Measurements from ENCODE around the gene ANKRD2. TPM values are rescaled to one million over a fixed set of nuclear protein-coding genes. Genes with fewer than 3 reads are reported as not detected.

Gene ANKRD2
- total RNA-seq, 2 experiments from 2014 or later = not detected

GRCh38 chr10:97549587-97550322 lies 22.8 kb upstream of the ANKRD2 start:
- Mint-ChIP-seq H3K4me3 (no peak overlapping the region), H3K9me3 (no peaks in the 10 kb centered on the region), H3K27ac (no peak overlapping the region), H3K27me3 (no peaks in the 10 kb centered on the region), H3K36me3 (ENCODE audit: low read depth) (no peaks in the 10 kb centered on the region), H3K4me1 (ENCODE audit: low read depth) (no peaks in the 10 kb centered on the region)
- Histone ChIP-seq H3K9me3 (ENCODE audit: control insufficient read depth in 1 of 2, insufficient read depth in 1 of 2, low read length in 2 of 2) (no peaks in the 10 kb centered on the region), H3K27ac (ENCODE audit: low read depth in 1 of 2, low read length in 2 of 2) (no peak overlapping the region), H3K4me1 (ENCODE audit: insufficient read depth, low read length) (peaks cover 4% of the 10 kb centered on the region), H3K36me3 (ENCODE audit: insufficient read depth, low read length) (no peaks in the 10 kb centered on the region), H3K27me3 (ENCODE audit: control insufficient read depth in 1 of 2, insufficient read depth in 2 of 2, low read length in 2 of 2) (no peaks in the 10 kb centered on the region), H3K4me3 (ENCODE audit: low read length) (no peak overlapping the region)
- ATAC-seq (ENCODE audit: poor library complexity) = no peak
- intact Hi-C loops (cut with DNase I, micrococcal nuclease) = no loop called here
- no peak for DNase-seq
- ChIA-PET CTCF (no interaction called here), POLR2A (no interaction called here)
- TF ChIP-seq, protein P1, sequence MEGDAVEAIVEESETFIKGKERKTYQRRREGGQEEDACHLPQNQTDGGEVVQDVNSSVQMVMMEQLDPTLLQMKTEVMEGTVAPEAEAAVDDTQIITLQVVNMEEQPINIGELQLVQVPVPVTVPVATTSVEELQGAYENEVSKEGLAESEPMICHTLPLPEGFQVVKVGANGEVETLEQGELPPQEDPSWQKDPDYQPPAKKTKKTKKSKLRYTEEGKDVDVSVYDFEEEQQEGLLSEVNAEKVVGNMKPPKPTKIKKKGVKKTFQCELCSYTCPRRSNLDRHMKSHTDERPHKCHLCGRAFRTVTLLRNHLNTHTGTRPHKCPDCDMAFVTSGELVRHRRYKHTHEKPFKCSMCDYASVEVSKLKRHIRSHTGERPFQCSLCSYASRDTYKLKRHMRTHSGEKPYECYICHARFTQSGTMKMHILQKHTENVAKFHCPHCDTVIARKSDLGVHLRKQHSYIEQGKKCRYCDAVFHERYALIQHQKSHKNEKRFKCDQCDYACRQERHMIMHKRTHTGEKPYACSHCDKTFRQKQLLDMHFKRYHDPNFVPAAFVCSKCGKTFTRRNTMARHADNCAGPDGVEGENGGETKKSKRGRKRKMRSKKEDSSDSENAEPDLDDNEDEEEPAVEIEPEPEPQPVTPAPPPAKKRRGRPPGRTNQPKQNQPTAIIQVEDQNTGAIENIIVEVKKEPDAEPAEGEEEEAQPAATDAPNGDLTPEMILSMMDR (IDR thresholded peaks at IDR 0.05) = no peak

GRCh38 chr10:97550336-97551149 lies 22.0 kb upstream of the ANKRD2 start:
- no peak overlapping the region for H3K27ac Mint-ChIP-seq
- intact Hi-C loops (cut with DNase I, micrococcal nuclease) = no loop called here
- POLR2A ChIA-PET = no interaction called here

DNA sequence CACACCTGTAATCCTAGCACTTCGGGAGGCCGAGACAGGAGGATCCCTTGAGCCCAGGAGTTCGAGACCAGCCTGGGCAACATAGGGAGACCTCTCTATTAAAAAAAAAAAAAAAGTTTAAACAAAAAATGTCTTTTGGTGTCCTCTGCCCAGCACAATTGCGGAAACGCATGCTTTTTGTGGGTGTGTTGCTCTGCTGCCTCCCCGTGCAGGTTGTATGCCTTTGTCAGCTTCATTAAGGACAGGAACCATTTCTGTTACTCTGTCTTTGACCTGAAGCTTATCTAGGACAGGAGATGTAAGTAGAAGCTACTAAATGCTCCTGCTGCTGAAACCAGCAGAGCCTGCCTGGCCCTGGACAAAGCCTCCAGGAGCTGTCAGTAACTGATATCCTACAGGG lies 21.3 kb upstream of the ANKRD2 start:
- CTCF ChIA-PET = no interaction called here
- ATAC-seq (ENCODE audit: poor library complexity) = no peak

More at GRCh38 chr10:97550336-97551149, 22.0 kb upstream of the ANKRD2 start:
- Histone ChIP-seq H3K27ac (ENCODE audit: low read depth in 1 of 2, low read length in 2 of 2) (no peak overlapping the region), H3K9me3 (ENCODE audit: control insufficient read depth in 1 of 2, insufficient read depth in 1 of 2, low read length in 2 of 2) (peaks cover 0 to under 1% of the 10 kb centered on the region in 2 experiments), H3K4me1 (ENCODE audit: insufficient read depth, low read length) (peaks cover 4% of the 10 kb centered on the region), H3K4me3 (ENCODE audit: low read length) (no peak overlapping the region), H3K36me3 (ENCODE audit: insufficient read depth, low read length) (no peaks in the 10 kb centered on the region), H3K27me3 (ENCODE audit: control insufficient read depth in 1 of 2, insufficient read depth in 2 of 2, low read length in 2 of 2) (no peaks in the 10 kb centered on the region)
- CTCF ChIA-PET = no interaction called here
- Mint-ChIP-seq H3K9me3 (no peaks in the 10 kb centered on the region), H3K36me3 (ENCODE audit: low read depth) (no peaks in the 10 kb centered on the region), H3K27me3 (no peaks in the 10 kb centered on the region), H3K4me3 (no peak overlapping the region), H3K4me1 (ENCODE audit: low read depth) (no peaks in the 10 kb centered on the region)
- ATAC-seq (ENCODE audit: poor library complexity) (no peak), DNase-seq (no peak)
- TF ChIP-seq, protein P1 (IDR thresholded peaks at IDR 0.05) = no peak

More for the DNA sequence above, 21.3 kb upstream of the ANKRD2 start:
- H3K27me3 Mint-ChIP-seq = no peaks in the 10 kb centered on the region
- no peaks in the 10 kb centered on the region for H3K27me3 ChIP-seq (ENCODE audit: control insufficient read depth in 1 of 2, insufficient read depth in 2 of 2, low read length in 2 of 2)
- H3K36me3 Mint-ChIP-seq (ENCODE audit: low read depth) = no peaks in the 10 kb centered on the region
- H3K9me3 Mint-ChIP-seq = no peaks in the 10 kb centered on the region
- no peak overlapping the region for H3K4me3 ChIP-seq (ENCODE audit: low read length)
- TF ChIP-seq, protein P1 (IDR thresholded peaks at IDR 0.05) = no peak
- H3K4me3 Mint-ChIP-seq = no peak overlapping the region
- POLR2A ChIA-PET = no interaction called here
- intact Hi-C loops (cut with DNase I, micrococcal nuclease) = no loop called here
- H3K36me3 ChIP-seq (ENCODE audit: insufficient read depth, low read length) = no peaks in the 10 kb centered on the region
- H3K27ac Mint-ChIP-seq = no peak overlapping the region
- H3K9me3 ChIP-seq (ENCODE audit: control insufficient read depth in 1 of 2, insufficient read depth in 1 of 2, low read length in 2 of 2) = peaks cover 0 to 3% of the 10 kb centered on the region in 2 experiments
- H3K27ac ChIP-seq (ENCODE audit: low read depth in 1 of 2, low read length in 2 of 2) = no peak overlapping the region
- H3K4me1 Mint-ChIP-seq (ENCODE audit: low read depth) = no peaks in the 10 kb centered on the region
- DNase-seq = no peak
- H3K4me1 ChIP-seq (ENCODE audit: insufficient read depth, low read length) = peaks cover 4% of the 10 kb centered on the region

All from CD4-positive, alpha-beta T cell (primary cell).